Neural cell (in vitro differentiated cells): ENCODE data around the gene CARD18. TPM values are rescaled to one million over a fixed set of nuclear protein-coding genes. Genes with fewer than 3 reads are reported as not detected.

ENCODE experiments used
- H2AFZ ChIP-seq: fragments of 200-600, 300-800 bp; sonication (generic), shearing (Covaris generic); 2 replicates; pipeline ENCODE4 v1.6.0; 2014; ENCODE audit warnings: low read depth, mild to moderate bottlenecking, antibody characterized with exemption, low read length, moderate library complexity
- H3F3A ChIP-seq: fragments of 200-600 bp; shearing (Covaris generic); 2 replicates; pipeline ENCODE4 v1.6.1; 2016; ENCODE audit warnings: mild to moderate bottlenecking, moderate library complexity, mixed read lengths, antibody characterized with exemption, low read length; ENCODE audit not compliant: insufficient read depth, poor library complexity, severe bottlenecking
- H3K27ac ChIP-seq: fragments of 200-600, 300-800 bp; sonication (generic), shearing (Covaris generic); 2 replicates; pipeline ENCODE4 v1.5.1; 2014; ENCODE audit warnings: mild to moderate bottlenecking, low read length, moderate library complexity
- H3K27me3 ChIP-seq: fragments of 300-800, 200-600 bp; sonication (generic), shearing (Covaris generic); 2 replicates; pipeline ENCODE4 v1.6.0; 2014; ENCODE audit warnings: mild to moderate bottlenecking, low read depth, low read length, moderate library complexity; ENCODE audit not compliant: insufficient read depth
- H3K36me3 ChIP-seq: fragments of 300-800, 200-600 bp; sonication (generic), shearing (Covaris generic); 2 replicates; pipeline ENCODE4 v1.5.1; 2014; ENCODE audit warnings: mild to moderate bottlenecking, antibody characterized with exemption, low read length, moderate library complexity; ENCODE audit not compliant: insufficient read depth
- H3K4me2 ChIP-seq: fragments of 300-800, 200-600 bp; sonication (generic), shearing (Covaris generic); 2 replicates; pipeline ENCODE4 v1.6.0; 2014; ENCODE audit warnings: mild to moderate bottlenecking, low read length
- H3K4me3 ChIP-seq: fragments of 300-800, 200-600 bp; sonication (generic), shearing (Covaris generic); 2 replicates; pipeline ENCODE4 v1.5.1; 2014; ENCODE audit warnings: mild to moderate bottlenecking, low read length, moderate library complexity
- H3K79me2 ChIP-seq: fragments of 200-600 bp; shearing (Covaris generic); replicated peaks from 2 replicates; pipeline ENCODE4 v1.6.0; 2014; ENCODE audit warnings: mild to moderate bottlenecking, low read length, moderate library complexity; ENCODE audit not compliant: insufficient read depth
- H3K9ac ChIP-seq: fragments of 300-800, 200-600 bp; sonication (generic), shearing (Covaris generic); 2 replicates; pipeline ENCODE4 v1.6.1; 2016; ENCODE audit warnings: mild to moderate bottlenecking, low read length, mixed read lengths
- H3K9me2 ChIP-seq: fragments of 200-600 bp; shearing (Covaris generic); 2 replicates; pipeline ENCODE4 v1.6.1; 2016; ENCODE audit warnings: mild to moderate bottlenecking, low read length, mixed read lengths; ENCODE audit not compliant: insufficient read depth
- H3K9me3 ChIP-seq: fragments of 200-600, 300-800 bp; sonication (generic), shearing (Covaris generic); 2 replicates; pipeline ENCODE4 v1.6.1; 2016; ENCODE audit warnings: mild to moderate bottlenecking, mixed run types, low read length, moderate library complexity, mixed read lengths
- H4K20me1 ChIP-seq: fragments of 200-600 bp; shearing (Covaris generic); 2 replicates; pipeline ENCODE4 v1.6.1; 2016; ENCODE audit warnings: mild to moderate bottlenecking, mixed run types; ENCODE audit not compliant: insufficient read depth
- EP300 ChIP-seq: fragments of 450-650 bp; conservative IDR thresholded peaks from 2 replicates; pipeline ENCODE4 v1.6.1; 2014; ENCODE audit warnings: antibody characterized with exemption, mild to moderate bottlenecking, moderate library complexity; ENCODE audit not compliant: poor library complexity, severe bottlenecking
- EZH2 ChIP-seq: fragments of 200-600, 300-800 bp; shearing (Covaris generic), sonication (generic); IDR thresholded peaks from 2 replicates; pipeline ENCODE4 v1.6.1; 2014; ENCODE audit warnings: antibody characterized with exemption, low read length, borderline replicate concordance, mild to moderate bottlenecking; ENCODE audit not compliant: insufficient read depth, poor library complexity, severe bottlenecking
- MXI1 ChIP-seq: fragments of 450-650 bp; conservative IDR thresholded peaks from 2 replicates; pipeline ENCODE4 v1.6.1; 2014; ENCODE audit warnings: antibody characterized with exemption, mild to moderate bottlenecking; ENCODE audit not compliant: poor library complexity, severe bottlenecking
- POLR2AphosphoS5 ChIP-seq: IDR thresholded peaks from 2 replicates; pipeline ENCODE4 v1.6.1; 2012
- RAD21 ChIP-seq: fragments of 450-650 bp; conservative IDR thresholded peaks from 2 replicates; pipeline ENCODE4 v1.6.1; 2014; ENCODE audit warnings: antibody characterized with exemption, mild to moderate bottlenecking, moderate library complexity
- SMC3 ChIP-seq: fragments of 450-650 bp; conservative IDR thresholded peaks from 2 replicates; pipeline ENCODE4 v1.6.1; 2014; ENCODE audit warnings: antibody characterized with exemption, mild to moderate bottlenecking, moderate library complexity; ENCODE audit not compliant: poor library complexity
- TAF1 ChIP-seq: IDR thresholded peaks from 2 replicates; pipeline ENCODE4 v1.6.1; 2012; ENCODE audit warnings: low read depth
- polyA plus RNA-seq: library from polyadenylated mRNA; depleted of rRNA; stranded (reverse); fragments of >200 nt; gene quantifications from 2 replicates; pipeline ENCODE4 v1.2.3, GENCODE V29; 2014
- TF ChIP-seq, protein P1 (sequence below): IDR thresholded peaks from 2 replicates; pipeline ENCODE4 v1.6.1; 2012; ENCODE audit warnings: borderline replicate concordance
- TF ChIP-seq, protein P2 (sequence below): fragments of 450-650 bp; IDR thresholded peaks from 2 replicates; pipeline ENCODE4 v1.5.1; 2014; ENCODE audit warnings: antibody characterized with exemption, mild to moderate bottlenecking, moderate library complexity; ENCODE audit not compliant: poor library complexity, severe bottlenecking

The CARD18 gene
- polyA plus RNA-seq, 1 donor from 2014 or later, result not detected

DNA sequence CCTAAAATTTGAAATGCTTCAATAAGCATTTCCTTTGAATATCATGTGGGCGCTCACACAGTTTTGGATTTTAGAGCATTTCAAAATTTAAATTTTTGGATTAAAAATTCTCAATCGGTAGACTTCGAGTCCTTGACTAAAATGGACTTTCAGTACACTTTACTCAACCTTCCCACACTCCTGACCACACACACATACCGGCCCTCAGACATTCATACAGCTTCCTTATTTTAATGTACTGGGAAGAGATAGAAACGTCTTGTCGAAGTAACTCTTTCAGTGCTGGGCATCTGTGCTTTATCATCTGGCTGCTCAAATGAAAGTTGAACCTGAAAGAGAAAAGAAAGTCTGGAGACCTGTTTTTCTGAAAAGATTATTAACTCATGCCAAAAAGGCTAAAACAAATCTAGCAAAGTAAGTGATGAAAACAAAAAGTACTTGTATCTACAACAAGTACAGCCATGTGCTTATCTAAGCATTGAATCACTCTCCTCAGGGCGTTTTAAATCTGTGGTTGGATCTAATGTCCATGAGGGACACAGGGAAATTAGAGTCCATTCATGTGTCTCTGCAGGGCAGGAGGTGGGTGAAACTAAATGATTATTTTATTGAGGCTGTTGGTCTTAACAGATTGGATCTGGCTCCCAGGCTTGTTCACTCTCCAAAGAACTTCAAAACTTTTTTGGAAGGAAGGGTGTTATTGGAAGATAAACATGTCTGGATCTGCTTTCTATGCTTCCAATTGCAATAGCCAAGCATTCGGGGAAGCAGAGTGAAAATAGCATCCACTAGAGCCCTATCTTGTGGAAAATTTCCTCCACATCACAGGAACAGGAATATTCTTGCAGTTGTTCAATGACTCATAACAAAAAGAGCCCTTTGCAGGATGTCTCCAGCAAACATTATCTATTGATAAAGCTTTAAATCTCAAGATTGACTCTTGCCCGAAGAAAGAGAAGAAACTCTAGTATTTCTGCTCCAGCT lies 47.0 kb downstream of the CARD18 start:
- TF ChIP-seq, protein P1, sequence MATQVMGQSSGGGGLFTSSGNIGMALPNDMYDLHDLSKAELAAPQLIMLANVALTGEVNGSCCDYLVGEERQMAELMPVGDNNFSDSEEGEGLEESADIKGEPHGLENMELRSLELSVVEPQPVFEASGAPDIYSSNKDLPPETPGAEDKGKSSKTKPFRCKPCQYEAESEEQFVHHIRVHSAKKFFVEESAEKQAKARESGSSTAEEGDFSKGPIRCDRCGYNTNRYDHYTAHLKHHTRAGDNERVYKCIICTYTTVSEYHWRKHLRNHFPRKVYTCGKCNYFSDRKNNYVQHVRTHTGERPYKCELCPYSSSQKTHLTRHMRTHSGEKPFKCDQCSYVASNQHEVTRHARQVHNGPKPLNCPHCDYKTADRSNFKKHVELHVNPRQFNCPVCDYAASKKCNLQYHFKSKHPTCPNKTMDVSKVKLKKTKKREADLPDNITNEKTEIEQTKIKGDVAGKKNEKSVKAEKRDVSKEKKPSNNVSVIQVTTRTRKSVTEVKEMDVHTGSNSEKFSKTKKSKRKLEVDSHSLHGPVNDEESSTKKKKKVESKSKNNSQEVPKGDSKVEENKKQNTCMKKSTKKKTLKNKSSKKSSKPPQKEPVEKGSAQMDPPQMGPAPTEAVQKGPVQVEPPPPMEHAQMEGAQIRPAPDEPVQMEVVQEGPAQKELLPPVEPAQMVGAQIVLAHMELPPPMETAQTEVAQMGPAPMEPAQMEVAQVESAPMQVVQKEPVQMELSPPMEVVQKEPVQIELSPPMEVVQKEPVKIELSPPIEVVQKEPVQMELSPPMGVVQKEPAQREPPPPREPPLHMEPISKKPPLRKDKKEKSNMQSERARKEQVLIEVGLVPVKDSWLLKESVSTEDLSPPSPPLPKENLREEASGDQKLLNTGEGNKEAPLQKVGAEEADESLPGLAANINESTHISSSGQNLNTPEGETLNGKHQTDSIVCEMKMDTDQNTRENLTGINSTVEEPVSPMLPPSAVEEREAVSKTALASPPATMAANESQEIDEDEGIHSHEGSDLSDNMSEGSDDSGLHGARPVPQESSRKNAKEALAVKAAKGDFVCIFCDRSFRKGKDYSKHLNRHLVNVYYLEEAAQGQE, result no peak
- TF ChIP-seq EP300, result no peak
- TF ChIP-seq RAD21, result no peak
- TF ChIP-seq POLR2AphosphoS5, result no peak
- TF ChIP-seq TAF1, result no peak
- TF ChIP-seq MXI1, result no peak
- TF ChIP-seq, protein P2, sequence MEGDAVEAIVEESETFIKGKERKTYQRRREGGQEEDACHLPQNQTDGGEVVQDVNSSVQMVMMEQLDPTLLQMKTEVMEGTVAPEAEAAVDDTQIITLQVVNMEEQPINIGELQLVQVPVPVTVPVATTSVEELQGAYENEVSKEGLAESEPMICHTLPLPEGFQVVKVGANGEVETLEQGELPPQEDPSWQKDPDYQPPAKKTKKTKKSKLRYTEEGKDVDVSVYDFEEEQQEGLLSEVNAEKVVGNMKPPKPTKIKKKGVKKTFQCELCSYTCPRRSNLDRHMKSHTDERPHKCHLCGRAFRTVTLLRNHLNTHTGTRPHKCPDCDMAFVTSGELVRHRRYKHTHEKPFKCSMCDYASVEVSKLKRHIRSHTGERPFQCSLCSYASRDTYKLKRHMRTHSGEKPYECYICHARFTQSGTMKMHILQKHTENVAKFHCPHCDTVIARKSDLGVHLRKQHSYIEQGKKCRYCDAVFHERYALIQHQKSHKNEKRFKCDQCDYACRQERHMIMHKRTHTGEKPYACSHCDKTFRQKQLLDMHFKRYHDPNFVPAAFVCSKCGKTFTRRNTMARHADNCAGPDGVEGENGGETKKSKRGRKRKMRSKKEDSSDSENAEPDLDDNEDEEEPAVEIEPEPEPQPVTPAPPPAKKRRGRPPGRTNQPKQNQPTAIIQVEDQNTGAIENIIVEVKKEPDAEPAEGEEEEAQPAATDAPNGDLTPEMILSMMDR, result no peak
- no peak for TF ChIP-seq SMC3
- no peak for TF ChIP-seq EZH2
- no peaks in the 10 kb centered on the region for H3K79me2 ChIP-seq
- H3K27me3 ChIP-seq, result no peaks in the 10 kb centered on the region
- no peak overlapping the region for H3K27ac ChIP-seq
- no peaks in the 10 kb centered on the region for H3K36me3 ChIP-seq
- H3K9me3 ChIP-seq, result no peaks in the 10 kb centered on the region
- no peaks in the 10 kb centered on the region for H4K20me1 ChIP-seq
- no peak overlapping the region for H3K4me3 ChIP-seq
- no peak overlapping the region for H2AFZ ChIP-seq
- no peaks in the 10 kb centered on the region for H3K9me2 ChIP-seq
- H3K4me2 ChIP-seq, result no peak overlapping the region
- no peak overlapping the region for H3K9ac ChIP-seq
- no peaks in the 10 kb centered on the region for H3F3A ChIP-seq

Other genes with a start within 250 kb of the CARD18 start
- not detected in 2 replicates for gene CASP12, start 241.3 kb downstream of the CARD18 start, polyA plus RNA-seq
- gene CASP4, start 171.2 kb downstream of the CARD18 start, polyA plus RNA-seq, result not detected in 2 replicates
- not detected in 2 replicates for gene CASP5, start 116.6 kb downstream of the CARD18 start, polyA plus RNA-seq
- not detected in 2 replicates for gene CASP1, start 104.6 kb downstream of the CARD18 start, polyA plus RNA-seq
- not detected in 2 replicates for gene CARD16, start 94.4 kb downstream of the CARD18 start, polyA plus RNA-seq